CD4-positive, alpha-beta T cell treated with Interleukin-15 for 1 hour (primary cell): ENCODE data around the gene AGXT.

Source experiments
- DNase-seq: peaks from one replicate; pipeline ENCODE4 v3.0.0-alpha.2; 2020

The AGXT gene

GRCh38 chr2:240899468-240899865, 30.8 kb downstream of the AGXT start:
- DNase-seq = no peak

GRCh38 chr2:240900141-240900860, 31.7 kb downstream of the AGXT start:
- no peak for DNase-seq

GRCh38 chr2:240901986-240902614, 33.5 kb downstream of the AGXT start:
- DNase-seq = no peak

- no peak for DNase-seq
These were observed 34.0 kb downstream of the AGXT start for GRCh38 chr2:240902615-240903041.

- no peak for DNase-seq
These were observed 34.8 kb downstream of the AGXT start for GRCh38 chr2:240903191-240904060.

GRCh38 chr2:240904216-240905175, 35.9 kb downstream of the AGXT start:
- no peak for DNase-seq

GRCh38 chr2:240905176-240905781, 36.7 kb downstream of the AGXT start:
- no peak for DNase-seq

- DNase-seq = no peak
These were observed 37.7 kb downstream of the AGXT start, which contains the start of gene CROCC2 for GRCh38 chr2:240906141-240906910. TSS of gene CROCC2 (plus strand) at chr2:240906336. CDS start at chr2:240906514, 178 bp downstream.

GRCh38 chr2:240906911-240907590, 38.4 kb downstream of the AGXT start:
- no peak for DNase-seq

- no peak for DNase-seq
These were observed 40.8 kb downstream of the AGXT start for GRCh38 chr2:240909216-240909974.

GRCh38 chr2:240911641-240912265, 43.1 kb downstream of the AGXT start:
- no peak for DNase-seq

GRCh38 chr2:240912878-240913809, 44.5 kb downstream of the AGXT start:
- no peak for DNase-seq

- peak; percentile 46 for DNase-seq
These were observed 45.4 kb downstream of the AGXT start for GRCh38 chr2:240913810-240914644.

GRCh38 chr2:240914645-240915525, 46.3 kb downstream of the AGXT start:
- no peak for DNase-seq

GRCh38 chr2:240915526-240916341, 47.1 kb downstream of the AGXT start:
- peak; percentile 6 for DNase-seq
